ENCODE measurements around the gene EP300. TPM values are rescaled to one million over a fixed set of nuclear protein-coding genes. Genes with fewer than 3 reads are reported as not detected.
A peak's percentile ranks its signal among the peaks of the same experiment; 100 is the strongest.
"Not testable (repeated sequence)": the region's sequence is repeated elsewhere in the genome, so short reads cannot be mapped to it uniquely, and the experiment has no call there.

The EP300 gene
- total RNA-seq, 1 experiment from 2014 or later, result 24.5 TPM

GRCh38 chr22:41067968-41068367 is 24.4 kb upstream of the EP300 start:
- not testable (repeated sequence) for H3K27ac ChIP-seq; DNase-seq (ENCODE audit: low read depth in 1 of 2, low spot score in 2 of 2); H3K4me3 ChIP-seq; H3K9me3 ChIP-seq (replicated peaks); H3K4me1 ChIP-seq (replicated peaks); H3K36me3 ChIP-seq; H3K27me3 ChIP-seq (replicated peaks)

- H3K4me1 ChIP-seq (replicated peaks), result no peaks in the 10 kb centered on the region
- no peak overlapping the region for H3K27ac ChIP-seq
- DNase-seq (ENCODE audit: low read depth in 1 of 2, low spot score in 2 of 2), result no peak
- H3K4me3 ChIP-seq, result no peak overlapping the region
- H3K9me3 ChIP-seq (replicated peaks), result no peaks in the 10 kb centered on the region
- no peaks in the 10 kb centered on the region for H3K36me3 ChIP-seq
- no peaks in the 10 kb centered on the region for H3K27me3 ChIP-seq (replicated peaks)
Observed at GRCh38 chr22:41070665-41071331, 21.6 kb upstream of the EP300 start.

GRCh38 chr22:41074061-41074460 is 18.3 kb upstream of the EP300 start:
- no peaks in the 10 kb centered on the region for H3K9me3 ChIP-seq (replicated peaks)
- H3K27me3 ChIP-seq (replicated peaks), result no peaks in the 10 kb centered on the region
- no peak overlapping the region for H3K4me3 ChIP-seq
- DNase-seq (ENCODE audit: low read depth in 1 of 2, low spot score in 2 of 2), result no peak
- H3K4me1 ChIP-seq (replicated peaks), result no peaks in the 10 kb centered on the region
- H3K36me3 ChIP-seq, result no peaks in the 10 kb centered on the region
- no peak overlapping the region for H3K27ac ChIP-seq

GRCh38 chr22:41074466-41074865 is 17.9 kb upstream of the EP300 start:
- no peak overlapping the region for H3K27ac ChIP-seq
- H3K27me3 ChIP-seq (replicated peaks), result no peaks in the 10 kb centered on the region
- no peaks in the 10 kb centered on the region for H3K9me3 ChIP-seq (replicated peaks)
- H3K4me1 ChIP-seq (replicated peaks), result no peaks in the 10 kb centered on the region
- no peak overlapping the region for H3K4me3 ChIP-seq
- DNase-seq (ENCODE audit: low read depth in 1 of 2, low spot score in 2 of 2), result no peak
- no peaks in the 10 kb centered on the region for H3K36me3 ChIP-seq

- no peak overlapping the region for H3K27ac ChIP-seq
- DNase-seq (ENCODE audit: low read depth in 1 of 2, low spot score in 2 of 2), result no peak
Observed at GRCh38 chr22:41074941-41075710, 17.3 kb upstream of the EP300 start.

GRCh38 chr22:41075946-41076345 is 16.4 kb upstream of the EP300 start:
- Histone ChIP-seq H3K27ac (no peak overlapping the region), H3K4me3 (no peak overlapping the region), H3K9me3 (replicated peaks) (no peaks in the 10 kb centered on the region), H3K36me3 (no peaks in the 10 kb centered on the region), H3K27me3 (replicated peaks) (no peaks in the 10 kb centered on the region), H3K4me1 (replicated peaks) (no peaks in the 10 kb centered on the region)
- DNase-seq (ENCODE audit: low read depth in 1 of 2, low spot score in 2 of 2), result no peak

More at GRCh38 chr22:41074941-41075710, 17.3 kb upstream of the EP300 start:
- Histone ChIP-seq H3K4me1 (replicated peaks) (no peaks in the 10 kb centered on the region), H3K9me3 (replicated peaks) (no peaks in the 10 kb centered on the region), H3K36me3 (no peaks in the 10 kb centered on the region), H3K4me3 (no peak overlapping the region), H3K27me3 (replicated peaks) (no peaks in the 10 kb centered on the region)

- no peak overlapping the region for H3K27ac ChIP-seq
Observed at GRCh38 chr22:41076857-41077256, 15.5 kb upstream of the EP300 start.

GRCh38 chr22:41078931-41079330 is 13.5 kb upstream of the EP300 start:
- Histone ChIP-seq H3K27ac (no peak overlapping the region), H3K27me3 (replicated peaks) (no peaks in the 10 kb centered on the region), H3K4me1 (replicated peaks) (no peaks in the 10 kb centered on the region), H3K36me3 (no peaks in the 10 kb centered on the region), H3K9me3 (replicated peaks) (no peaks in the 10 kb centered on the region), H3K4me3 (no peak overlapping the region)
- DNase-seq (ENCODE audit: low read depth in 1 of 2, low spot score in 2 of 2), result no peak

More at GRCh38 chr22:41076857-41077256, 15.5 kb upstream of the EP300 start:
- DNase-seq (ENCODE audit: low read depth in 1 of 2, low spot score in 2 of 2), result no peak
- H3K4me3 ChIP-seq, result no peak overlapping the region
- H3K36me3 ChIP-seq, result no peaks in the 10 kb centered on the region
- H3K27me3 ChIP-seq (replicated peaks), result no peaks in the 10 kb centered on the region
- H3K9me3 ChIP-seq (replicated peaks), result no peaks in the 10 kb centered on the region
- no peaks in the 10 kb centered on the region for H3K4me1 ChIP-seq (replicated peaks)

GRCh38 chr22:41085842-41086241 is 6.5 kb upstream of the EP300 start:
- Histone ChIP-seq H3K36me3 (no peaks in the 10 kb centered on the region), H3K27ac (no peak overlapping the region), H3K4me3 (no peak overlapping the region), H3K4me1 (replicated peaks) (peaks cover 5% of the 10 kb centered on the region), H3K9me3 (replicated peaks) (no peaks in the 10 kb centered on the region), H3K27me3 (replicated peaks) (no peaks in the 10 kb centered on the region)
- no peak for DNase-seq (ENCODE audit: low read depth in 1 of 2, low spot score in 2 of 2)

- Histone ChIP-seq H3K27ac (peak overlapping the region; percentile 97), H3K4me3 (peak overlapping the region; percentile 85), H3K4me1 (replicated peaks) (peaks cover 19% of the 10 kb centered on the region), H3K9me3 (replicated peaks) (no peaks in the 10 kb centered on the region), H3K27me3 (replicated peaks) (no peaks in the 10 kb centered on the region), H3K36me3 (peaks cover 30% of the 10 kb centered on the region)
- DNase-seq (ENCODE audit: low read depth in 1 of 2, low spot score in 2 of 2), result peak; percentile 94 to 99
Observed at GRCh38 chr22:41091132-41092022, 1.0 kb upstream of the EP300 start.

- Histone ChIP-seq H3K27me3 (replicated peaks) (no peaks in the 10 kb centered on the region), H3K4me1 (replicated peaks) (peaks cover 26% of the 10 kb centered on the region), H3K9me3 (replicated peaks) (no peaks in the 10 kb centered on the region), H3K36me3 (peaks cover 30% of the 10 kb centered on the region), H3K4me3 (peak overlapping the region; percentile 85), H3K27ac (peak overlapping the region; percentile 97)
- peak in 1 of 2 experiments; percentile 43 for DNase-seq (ENCODE audit: low read depth in 1 of 2, low spot score in 2 of 2)
Observed at GRCh38 chr22:41092847-41093411, 537 bp downstream of the EP300 start.

- peaks cover 30% of the 10 kb centered on the region for H3K36me3 ChIP-seq
- no peak overlapping the region for H3K27ac ChIP-seq
- H3K4me3 ChIP-seq, result peak overlapping the region; percentile 85
- DNase-seq (ENCODE audit: low read depth in 1 of 2, low spot score in 2 of 2), result peak in 1 of 2 experiments; percentile 28
- H3K4me1 ChIP-seq (replicated peaks), result peaks cover 26% of the 10 kb centered on the region
- no peaks in the 10 kb centered on the region for H3K27me3 ChIP-seq (replicated peaks)
- H3K9me3 ChIP-seq (replicated peaks), result no peaks in the 10 kb centered on the region
Observed at GRCh38 chr22:41094041-41094593, 1.7 kb downstream of the EP300 start.

GRCh38 chr22:41096391-41096790 is 4.0 kb downstream of the EP300 start:
- H3K36me3 ChIP-seq, result peaks cover 43% of the 10 kb centered on the region
- no peaks in the 10 kb centered on the region for H3K27me3 ChIP-seq (replicated peaks)
- no peaks in the 10 kb centered on the region for H3K9me3 ChIP-seq (replicated peaks)
- H3K27ac ChIP-seq, result no peak overlapping the region
- DNase-seq (ENCODE audit: low read depth in 1 of 2, low spot score in 2 of 2), result no peak
- H3K4me3 ChIP-seq, result no peak overlapping the region
- H3K4me1 ChIP-seq (replicated peaks), result peaks cover 21% of the 10 kb centered on the region
